Measurements from ENCODE around the gene SNED1.

Gene SNED1

DNA sequence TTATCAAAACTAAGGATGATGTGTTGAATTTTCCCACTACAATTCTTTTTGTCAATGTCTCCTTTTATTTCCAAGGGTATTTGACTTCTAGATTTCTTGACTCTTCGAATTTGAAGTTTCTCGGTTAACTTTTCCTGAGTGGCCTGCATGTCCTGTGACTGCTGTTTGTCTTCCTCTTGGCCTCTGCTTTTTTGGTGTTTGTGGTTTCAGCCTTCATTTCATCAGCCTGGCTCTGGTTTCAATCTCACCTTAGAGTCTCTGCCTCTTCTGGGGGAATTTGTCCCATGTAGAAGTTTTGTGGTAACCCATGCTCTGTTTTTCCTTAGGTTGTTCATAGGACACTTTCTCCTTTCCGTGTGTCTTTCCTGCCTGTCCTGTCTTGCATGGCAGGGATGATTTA lies 28.3 kb upstream of the SNED1 start:
- no peak for DNase-seq

DNA sequence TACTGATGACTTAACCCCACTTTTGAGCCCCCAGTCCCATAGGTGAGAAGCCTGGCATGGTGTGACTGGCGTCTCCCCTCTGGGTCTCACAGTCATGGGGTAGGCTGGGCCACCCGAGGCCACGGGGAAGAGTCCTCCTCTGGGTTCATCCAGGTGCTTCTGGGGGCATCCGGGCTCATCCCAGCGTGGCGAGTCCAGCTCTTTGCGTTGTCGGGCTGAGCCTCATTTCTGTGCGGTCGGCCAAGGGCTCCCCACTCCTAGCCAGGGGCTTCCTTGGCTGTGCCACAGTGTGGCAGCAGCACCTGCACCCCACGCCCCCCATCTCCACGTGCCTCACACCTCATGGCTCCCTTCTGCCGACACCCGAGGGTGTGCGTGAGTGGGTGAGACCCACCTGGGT lies 27.6 kb upstream of the SNED1 start:
- Histone ChIP-seq H3K36me3 (ENCODE audit: insufficient read depth, low read length) (no peaks in the 10 kb centered on the region), H3K27me3 (ENCODE audit: insufficient read depth, low read length, poor library complexity) (no peaks in the 10 kb centered on the region), H2AFZ (ENCODE audit: low read depth, low read length) (no peak overlapping the region), H3K4me3 (ENCODE audit: low read depth in 1 of 2, low read length in 2 of 2) (no peak overlapping the region), H3K27ac (ENCODE audit: low read length) (no peak overlapping the region), H3K9me3 (ENCODE audit: insufficient read depth, low read length, severe bottlenecking) (peaks cover 3% of the 10 kb centered on the region), H3K79me2 (ENCODE audit: insufficient read depth, low read length) (no peaks in the 10 kb centered on the region), H3K9ac (ENCODE audit: low read depth, low read length) (no peak overlapping the region), H3K4me1 (ENCODE audit: insufficient read depth, low read length) (no peaks in the 10 kb centered on the region), H3K4me2 (ENCODE audit: insufficient read depth, low read length) (no peak overlapping the region), H4K20me1 (ENCODE audit: insufficient read depth, low read length) (no peaks in the 10 kb centered on the region)
- DNase-seq = no peak
- ATAC-seq (ENCODE audit: insufficient read depth, low read depth) = no peak
- TF ChIP-seq EZH2 (IDR thresholded peaks at IDR 0.05; ENCODE audit: borderline replicate concordance, low read depth, low read length, severe bottlenecking) = no peak
- TF ChIP-seq, protein P1, sequence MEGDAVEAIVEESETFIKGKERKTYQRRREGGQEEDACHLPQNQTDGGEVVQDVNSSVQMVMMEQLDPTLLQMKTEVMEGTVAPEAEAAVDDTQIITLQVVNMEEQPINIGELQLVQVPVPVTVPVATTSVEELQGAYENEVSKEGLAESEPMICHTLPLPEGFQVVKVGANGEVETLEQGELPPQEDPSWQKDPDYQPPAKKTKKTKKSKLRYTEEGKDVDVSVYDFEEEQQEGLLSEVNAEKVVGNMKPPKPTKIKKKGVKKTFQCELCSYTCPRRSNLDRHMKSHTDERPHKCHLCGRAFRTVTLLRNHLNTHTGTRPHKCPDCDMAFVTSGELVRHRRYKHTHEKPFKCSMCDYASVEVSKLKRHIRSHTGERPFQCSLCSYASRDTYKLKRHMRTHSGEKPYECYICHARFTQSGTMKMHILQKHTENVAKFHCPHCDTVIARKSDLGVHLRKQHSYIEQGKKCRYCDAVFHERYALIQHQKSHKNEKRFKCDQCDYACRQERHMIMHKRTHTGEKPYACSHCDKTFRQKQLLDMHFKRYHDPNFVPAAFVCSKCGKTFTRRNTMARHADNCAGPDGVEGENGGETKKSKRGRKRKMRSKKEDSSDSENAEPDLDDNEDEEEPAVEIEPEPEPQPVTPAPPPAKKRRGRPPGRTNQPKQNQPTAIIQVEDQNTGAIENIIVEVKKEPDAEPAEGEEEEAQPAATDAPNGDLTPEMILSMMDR (IDR thresholded peaks at IDR 0.05; ENCODE audit: borderline replicate concordance, extremely low read depth, low read length, poor library complexity, severe bottlenecking) = no peak

More for the DNA sequence above, 28.3 kb upstream of the SNED1 start:
- Histone ChIP-seq H4K20me1 (ENCODE audit: insufficient read depth, low read length) (no peaks in the 10 kb centered on the region), H2AFZ (ENCODE audit: low read depth, low read length) (no peak overlapping the region), H3K36me3 (ENCODE audit: insufficient read depth, low read length) (no peaks in the 10 kb centered on the region), H3K9ac (ENCODE audit: low read depth, low read length) (no peak overlapping the region), H3K9me3 (ENCODE audit: insufficient read depth, low read length, severe bottlenecking) (peaks cover 3% of the 10 kb centered on the region), H3K27ac (ENCODE audit: low read length) (no peak overlapping the region), H3K4me2 (ENCODE audit: insufficient read depth, low read length) (no peak overlapping the region), H3K4me1 (ENCODE audit: insufficient read depth, low read length) (no peaks in the 10 kb centered on the region), H3K27me3 (ENCODE audit: insufficient read depth, low read length, poor library complexity) (no peaks in the 10 kb centered on the region), H3K79me2 (ENCODE audit: insufficient read depth, low read length) (no peaks in the 10 kb centered on the region), H3K4me3 (ENCODE audit: low read depth in 1 of 2, low read length in 2 of 2) (no peak overlapping the region)
- no peak for TF ChIP-seq EZH2 (IDR thresholded peaks at IDR 0.05; ENCODE audit: borderline replicate concordance, low read depth, low read length, severe bottlenecking)
- TF ChIP-seq, protein P1 (IDR thresholded peaks at IDR 0.05; ENCODE audit: borderline replicate concordance, extremely low read depth, low read length, poor library complexity, severe bottlenecking) = no peak
- ATAC-seq (ENCODE audit: insufficient read depth, low read depth) = no peak

DNA sequence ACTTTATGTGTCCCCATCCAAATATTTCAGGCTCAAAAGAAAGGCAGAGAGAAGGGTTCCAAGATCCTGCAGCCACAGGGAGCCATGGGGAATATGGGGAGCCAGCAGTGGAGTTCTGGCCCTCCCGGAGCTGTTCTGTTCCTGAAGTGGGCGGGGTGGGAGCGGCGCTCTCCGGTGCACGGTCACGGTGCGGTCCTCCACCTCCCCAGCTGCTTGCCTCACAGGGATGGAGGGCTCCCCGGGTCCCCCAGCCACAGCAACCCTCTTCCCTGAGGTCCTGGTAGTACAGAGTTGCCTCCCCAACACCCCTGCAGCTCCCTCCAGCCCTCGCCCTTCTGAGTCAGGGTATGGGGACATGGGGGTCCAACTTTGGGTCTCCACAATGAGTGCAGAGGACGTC lies 26.2 kb upstream of the SNED1 start:
- no peak overlapping the region for H3K4me3 ChIP-seq (ENCODE audit: low read depth in 1 of 2, low read length in 2 of 2)
- H2AFZ ChIP-seq (ENCODE audit: low read depth, low read length) = no peak overlapping the region
- TF ChIP-seq, protein P1 (IDR thresholded peaks at IDR 0.05; ENCODE audit: borderline replicate concordance, extremely low read depth, low read length, poor library complexity, severe bottlenecking) = no peak
- no peak for TF ChIP-seq EZH2 (IDR thresholded peaks at IDR 0.05; ENCODE audit: borderline replicate concordance, low read depth, low read length, severe bottlenecking)
- H3K36me3 ChIP-seq (ENCODE audit: insufficient read depth, low read length) = no peaks in the 10 kb centered on the region
- H3K4me2 ChIP-seq (ENCODE audit: insufficient read depth, low read length) = no peak overlapping the region
- H4K20me1 ChIP-seq (ENCODE audit: insufficient read depth, low read length) = no peaks in the 10 kb centered on the region
- H3K4me1 ChIP-seq (ENCODE audit: insufficient read depth, low read length) = no peaks in the 10 kb centered on the region
- H3K9ac ChIP-seq (ENCODE audit: low read depth, low read length) = no peak overlapping the region
- DNase-seq (no peak), ATAC-seq (ENCODE audit: insufficient read depth, low read depth) (no peak)
- H3K27me3 ChIP-seq (ENCODE audit: insufficient read depth, low read length, poor library complexity) = no peaks in the 10 kb centered on the region
- peaks cover 3% of the 10 kb centered on the region for H3K9me3 ChIP-seq (ENCODE audit: insufficient read depth, low read length, severe bottlenecking)
- H3K27ac ChIP-seq (ENCODE audit: low read length) = no peak overlapping the region
- no peaks in the 10 kb centered on the region for H3K79me2 ChIP-seq (ENCODE audit: insufficient read depth, low read length)
